Measurements from ENCODE around the gene KAT7.
A peak's percentile ranks its signal among the peaks of the same experiment; 100 is the strongest.

The KAT7 gene

GRCh38 chr17:49814781-49815529, 26.5 kb downstream of the KAT7 start:
- no peak for DNase-seq

- no peak for DNase-seq
Observed at GRCh38 chr17:49815761-49816281, 27.3 kb downstream of the KAT7 start.

GRCh38 chr17:49817993-49818392, 29.5 kb downstream of the KAT7 start:
- peak; percentile 59 to 72 for DNase-seq

- DNase-seq: peak in 1 of 2 donors; percentile 18
Observed at GRCh38 chr17:49819138-49819537, 30.7 kb downstream of the KAT7 start.

GRCh38 chr17:49819651-49820050, 31.2 kb downstream of the KAT7 start:
- DNase-seq: no peak

GRCh38 chr17:49820773-49821172, 32.3 kb downstream of the KAT7 start:
- peak in 1 of 2 donors; percentile 14 for DNase-seq

GRCh38 chr17:49821466-49821865, 33.0 kb downstream of the KAT7 start:
- no peak for DNase-seq

GRCh38 chr17:49821916-49822315, 33.4 kb downstream of the KAT7 start:
- DNase-seq: no peak

- DNase-seq: no peak
Observed at GRCh38 chr17:49822829-49823228, 34.3 kb downstream of the KAT7 start.

- DNase-seq: no peak
Observed at GRCh38 chr17:49823614-49824013, 35.1 kb downstream of the KAT7 start.

GRCh38 chr17:49825645-49826044, 37.2 kb downstream of the KAT7 start:
- no peak for DNase-seq

- DNase-seq: peak in 1 of 2 donors; percentile 22
Observed at GRCh38 chr17:49828325-49828724, 39.8 kb downstream of the KAT7 start.

GRCh38 chr17:49829026-49829425, 40.5 kb downstream of the KAT7 start:
- no peak for DNase-seq

GRCh38 chr17:49830605-49831004, 42.1 kb downstream of the KAT7 start:
- no peak for DNase-seq

GRCh38 chr17:49832840-49833599, 44.5 kb downstream of the KAT7 start:
- DNase-seq: no peak

GRCh38 chr17:49834118-49834743, 45.8 kb downstream of the KAT7 start:
- no peak for DNase-seq

- DNase-seq: no peak
Observed at GRCh38 chr17:49835472-49835871, 47.0 kb downstream of the KAT7 start.

GRCh38 chr17:49836111-49837030, 47.9 kb downstream of the KAT7 start:
- DNase-seq: no peak

- DNase-seq: no peak
Observed at GRCh38 chr17:49839455-49839854, 51.0 kb downstream of the KAT7 start.

GRCh38 chr17:49841548-49841947, 53.1 kb downstream of the KAT7 start:
- DNase-seq: no peak

- no peak for DNase-seq
Observed at GRCh38 chr17:49842371-49842770, 53.9 kb downstream of the KAT7 start.

- no peak for DNase-seq
Observed at GRCh38 chr17:49842846-49843245, 54.4 kb downstream of the KAT7 start.

Measured in CD4-positive, alpha-beta T cell treated with Interleukin-4 for 1 hour (primary cell).